Activated naive CD4-positive, alpha-beta T cell treated with anti-CD3 and anti-CD28 coated beads, Interleukin-2, amount 50 U/mL, for 24 hours (primary cell): ENCODE data around the gene STX3.

Experiments used
- H3K27ac Mint-ChIP-seq: one replicate; pipeline ENCODE4 v1.8.0; 2021; ENCODE audit warnings: mild to moderate bottlenecking, mixed read lengths
- H3K27me3 Mint-ChIP-seq: one replicate; pipeline ENCODE4 v1.8.0; 2021; ENCODE audit warnings: mixed read lengths
- H3K36me3 Mint-ChIP-seq: one replicate; pipeline ENCODE4 v1.8.0; 2021; ENCODE audit warnings: mixed read lengths
- H3K4me1 Mint-ChIP-seq: one replicate; pipeline ENCODE4 v1.8.0; 2021; ENCODE audit warnings: mixed read lengths
- H3K4me3 Mint-ChIP-seq: one replicate; pipeline ENCODE4 v1.8.0; 2021; ENCODE audit warnings: mild to moderate bottlenecking, mixed read lengths
- H3K9me3 Mint-ChIP-seq: one replicate; pipeline ENCODE4 v1.8.0; 2021; ENCODE audit warnings: mixed read lengths

STX3 gene

DNA sequence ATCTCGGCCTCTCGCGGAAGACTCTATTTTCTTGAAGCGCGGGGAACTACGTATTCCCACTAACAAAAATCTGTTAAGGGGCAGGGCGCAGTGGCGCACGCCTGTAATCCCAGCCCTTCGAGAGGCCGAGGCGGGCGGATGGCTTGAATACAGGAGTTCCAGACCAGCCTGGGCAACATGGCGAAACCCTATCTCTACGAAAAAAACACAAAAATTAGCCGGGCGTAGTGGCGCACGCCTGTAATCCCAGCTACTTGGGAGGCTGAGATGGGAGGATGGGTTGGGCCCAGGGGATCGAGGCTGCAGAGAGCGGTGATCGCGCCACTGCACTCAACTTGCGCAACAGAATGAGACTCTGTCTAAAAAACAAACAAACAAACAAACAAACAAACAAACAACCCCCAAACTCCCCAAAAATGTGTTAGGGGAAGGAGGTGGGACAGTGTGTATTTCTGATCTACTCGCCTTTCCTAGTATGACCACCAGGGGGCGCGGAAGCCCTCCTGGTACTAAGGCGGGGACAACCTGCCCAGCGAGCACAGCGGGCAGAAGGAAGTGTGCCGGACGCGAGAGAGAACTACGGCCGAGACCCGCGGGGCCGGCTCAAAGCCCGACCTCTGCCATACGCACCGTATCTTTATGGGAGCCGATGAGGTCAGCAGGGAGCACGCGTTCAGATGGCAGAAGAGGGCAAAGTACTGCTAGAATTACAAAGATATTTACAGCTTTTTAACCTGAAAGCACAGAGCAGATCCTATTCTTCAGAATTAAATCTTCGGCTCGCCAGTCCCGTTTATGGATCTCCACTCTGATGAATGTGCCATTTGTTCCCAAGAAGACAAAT is 1.3 kb upstream of the STX3 start:
- peak overlapping the region; percentile 39 for H3K27ac Mint-ChIP-seq
- peaks cover 2% of the 10 kb centered on the region for H3K36me3 Mint-ChIP-seq
- H3K4me3 Mint-ChIP-seq, result peak overlapping the region; percentile 92
- H3K27me3 Mint-ChIP-seq, result peaks cover 8% of the 10 kb centered on the region
- no peaks in the 10 kb centered on the region for H3K9me3 Mint-ChIP-seq
- H3K4me1 Mint-ChIP-seq, result peaks cover 24% of the 10 kb centered on the region

DNA sequence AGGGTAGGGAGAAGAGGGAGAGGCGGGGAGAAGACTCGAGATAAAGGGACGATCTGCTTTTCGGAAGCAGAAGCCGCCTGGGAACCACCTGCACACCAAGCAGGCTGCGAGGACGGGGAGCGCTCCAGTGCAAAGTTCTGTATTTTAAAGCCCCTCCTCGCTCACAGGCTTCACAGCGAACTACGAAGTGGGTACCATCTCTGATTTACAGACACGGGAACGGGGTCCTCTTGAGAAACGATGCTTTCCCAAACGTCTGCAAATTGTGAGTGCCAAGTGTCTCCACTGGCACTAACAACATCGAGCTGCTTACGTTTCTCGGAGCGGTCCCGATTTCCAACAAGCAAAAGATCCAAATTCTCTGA is 700 bp upstream of the STX3 start:
- peak overlapping the region; percentile 92 for H3K4me3 Mint-ChIP-seq
- peak overlapping the region; percentile 39 for H3K27ac Mint-ChIP-seq
- H3K36me3 Mint-ChIP-seq, result no peaks in the 10 kb centered on the region
- H3K4me1 Mint-ChIP-seq, result peaks cover 24% of the 10 kb centered on the region
- peaks cover 3% of the 10 kb centered on the region for H3K27me3 Mint-ChIP-seq
- H3K9me3 Mint-ChIP-seq, result no peaks in the 10 kb centered on the region

DNA sequence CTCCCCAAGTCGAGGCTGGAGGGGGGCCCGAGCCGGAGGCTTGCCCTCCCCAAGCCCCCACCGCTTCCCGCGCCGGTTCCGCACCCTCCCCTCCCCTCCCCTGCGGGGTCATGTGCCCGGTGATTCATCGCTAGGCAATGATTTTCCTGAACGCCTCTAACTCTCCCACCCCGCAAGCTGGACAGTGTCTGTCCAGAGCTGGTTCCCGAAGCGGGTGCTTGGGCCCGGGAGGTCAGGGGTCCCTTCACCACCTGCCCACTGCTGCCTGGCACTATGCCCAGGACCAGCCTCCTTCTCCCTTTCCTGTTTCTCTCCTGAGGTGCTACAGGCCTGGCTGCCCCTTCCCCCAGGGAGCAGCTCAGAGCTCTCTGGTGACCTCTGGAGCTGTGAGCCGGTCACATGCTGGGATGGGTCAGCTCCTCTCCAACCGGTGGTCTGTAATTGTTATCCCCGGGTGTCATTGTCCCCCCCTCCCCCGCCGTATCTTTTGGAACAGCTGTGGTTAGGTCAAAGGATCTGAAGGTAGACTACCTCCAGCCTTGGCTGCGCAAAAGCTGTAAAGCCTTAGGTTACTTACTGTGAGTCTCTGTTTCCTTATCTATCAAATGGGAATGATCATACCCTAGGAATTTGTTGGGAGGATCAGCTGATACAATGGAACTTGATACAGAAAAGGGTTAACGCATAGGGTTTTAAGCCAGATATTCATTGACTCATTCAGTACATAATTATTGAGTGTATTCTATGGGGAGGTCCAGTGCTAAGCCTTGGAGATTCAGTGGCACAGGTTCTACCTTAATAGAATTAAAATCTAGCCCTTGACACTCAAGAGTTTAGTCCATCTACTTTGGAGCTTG is 753 bp downstream of the STX3 start:
- Mint-ChIP-seq H3K27ac (peak overlapping the region; percentile 68), H3K9me3 (no peaks in the 10 kb centered on the region), H3K27me3 (no peaks in the 10 kb centered on the region), H3K4me1 (peaks cover 24% of the 10 kb centered on the region), H3K36me3 (no peaks in the 10 kb centered on the region), H3K4me3 (peak overlapping the region; percentile 84)

DNA sequence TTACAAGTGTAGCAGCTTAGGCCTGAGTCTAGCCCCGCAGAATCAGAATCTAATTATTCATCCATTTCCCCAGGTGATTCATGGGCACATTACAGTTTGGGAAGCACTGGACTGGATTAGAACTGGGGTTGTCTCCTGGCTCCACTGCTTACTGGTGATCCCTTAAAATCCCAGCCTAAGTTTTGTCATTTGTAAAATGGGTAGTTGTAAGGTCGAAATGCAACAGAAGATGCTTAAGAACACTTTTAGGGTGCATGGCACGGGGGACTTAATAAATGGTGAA is 1.3 kb downstream of the STX3 start:
- H3K9me3 Mint-ChIP-seq, result no peaks in the 10 kb centered on the region
- H3K36me3 Mint-ChIP-seq, result no peaks in the 10 kb centered on the region
- H3K27ac Mint-ChIP-seq, result no peak overlapping the region
- peaks cover 24% of the 10 kb centered on the region for H3K4me1 Mint-ChIP-seq
- no peaks in the 10 kb centered on the region for H3K27me3 Mint-ChIP-seq
- peak overlapping the region; percentile 84 for H3K4me3 Mint-ChIP-seq

DNA sequence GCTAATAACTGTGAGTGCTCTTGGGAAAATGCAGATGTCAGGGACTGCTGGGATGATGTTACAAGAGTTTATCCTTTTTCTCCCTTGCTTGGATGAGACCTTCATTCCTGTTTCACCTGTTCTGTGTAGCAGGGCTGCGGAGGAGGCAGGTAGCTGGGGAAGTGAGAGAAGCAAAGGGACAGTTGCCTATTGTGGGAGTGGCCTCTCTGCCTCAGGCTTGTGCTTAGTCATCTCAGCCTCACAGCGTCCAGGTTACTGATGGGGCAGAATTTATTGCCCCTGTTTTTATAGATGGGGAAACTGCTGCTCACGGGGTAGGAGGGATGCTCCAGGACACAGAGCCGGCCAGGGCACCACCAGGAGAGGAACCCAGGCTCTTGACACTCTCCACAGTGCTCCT is 1.7 kb downstream of the STX3 start:
- Mint-ChIP-seq H3K27me3 (no peaks in the 10 kb centered on the region), H3K27ac (no peak overlapping the region), H3K9me3 (no peaks in the 10 kb centered on the region), H3K4me1 (peaks cover 24% of the 10 kb centered on the region), H3K4me3 (peak overlapping the region; percentile 84), H3K36me3 (no peaks in the 10 kb centered on the region)

GRCh38 chr11:59758401-59759037 is 3.3 kb downstream of the STX3 start:
- Mint-ChIP-seq H3K36me3 (peaks cover 2% of the 10 kb centered on the region), H3K27me3 (no peaks in the 10 kb centered on the region), H3K4me3 (no peak overlapping the region), H3K4me1 (peaks cover 24% of the 10 kb centered on the region), H3K27ac (no peak overlapping the region), H3K9me3 (no peaks in the 10 kb centered on the region)

GRCh38 chr11:59759900-59760299 is 4.7 kb downstream of the STX3 start:
- Mint-ChIP-seq H3K4me3 (no peak overlapping the region), H3K27ac (no peak overlapping the region), H3K27me3 (no peaks in the 10 kb centered on the region), H3K4me1 (peaks cover 16% of the 10 kb centered on the region), H3K36me3 (peaks cover 2% of the 10 kb centered on the region), H3K9me3 (no peaks in the 10 kb centered on the region)

DNA sequence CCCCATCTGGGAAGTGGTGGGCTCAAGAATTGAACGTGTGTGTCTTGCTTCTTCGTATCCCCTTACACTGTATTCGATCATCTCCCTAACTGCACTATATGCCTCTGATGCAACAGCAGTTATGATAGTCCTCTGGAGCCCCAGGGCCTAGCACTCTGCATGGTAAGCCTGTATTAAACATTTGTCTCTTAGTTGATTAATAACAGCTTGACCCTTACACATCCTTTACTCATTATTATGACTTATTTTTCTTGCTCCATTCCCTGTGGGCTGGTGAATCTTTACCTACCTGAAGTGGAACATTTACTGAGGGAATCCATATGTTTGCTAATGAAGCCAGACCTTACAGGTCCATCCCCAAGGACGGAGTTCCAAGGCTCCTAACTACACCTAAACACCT is 5.6 kb downstream of the STX3 start:
- Mint-ChIP-seq H3K27ac (no peak overlapping the region), H3K27me3 (no peaks in the 10 kb centered on the region), H3K4me1 (peaks cover 19% of the 10 kb centered on the region), H3K9me3 (no peaks in the 10 kb centered on the region), H3K4me3 (no peak overlapping the region), H3K36me3 (peaks cover 2% of the 10 kb centered on the region)

DNA sequence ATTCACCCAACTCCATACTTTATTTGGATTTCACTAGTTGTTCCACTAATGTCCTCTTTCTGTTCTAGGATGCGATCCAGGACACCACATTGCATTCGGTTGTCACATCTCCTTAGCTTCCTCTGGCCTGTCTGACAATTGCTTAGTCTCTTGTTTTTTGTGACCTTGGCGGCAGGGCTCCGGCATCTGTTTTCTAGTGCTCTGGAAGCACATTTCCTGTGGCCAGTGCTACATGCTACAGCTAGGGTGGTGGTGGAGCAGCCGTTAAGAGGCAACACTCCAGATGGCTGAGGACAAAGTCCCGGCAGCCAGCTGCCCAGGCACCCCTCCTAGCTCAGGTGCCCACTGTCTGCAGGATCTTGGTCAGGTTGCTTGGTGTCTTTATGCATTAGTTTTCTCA is 6.8 kb downstream of the STX3 start:
- no peak overlapping the region for H3K27ac Mint-ChIP-seq
- H3K9me3 Mint-ChIP-seq, result no peaks in the 10 kb centered on the region
- H3K36me3 Mint-ChIP-seq, result peaks cover 2% of the 10 kb centered on the region
- H3K4me3 Mint-ChIP-seq, result no peak overlapping the region
- no peaks in the 10 kb centered on the region for H3K27me3 Mint-ChIP-seq
- peaks cover 7% of the 10 kb centered on the region for H3K4me1 Mint-ChIP-seq

GRCh38 chr11:59765068-59765735 is 10.0 kb downstream of the STX3 start:
- Mint-ChIP-seq H3K4me3 (no peak overlapping the region), H3K4me1 (peaks cover 6% of the 10 kb centered on the region), H3K27me3 (no peaks in the 10 kb centered on the region), H3K9me3 (no peaks in the 10 kb centered on the region), H3K27ac (no peak overlapping the region), H3K36me3 (peaks cover 2% of the 10 kb centered on the region)

- H3K9me3 Mint-ChIP-seq, result no peaks in the 10 kb centered on the region
- no peak overlapping the region for H3K4me3 Mint-ChIP-seq
- H3K4me1 Mint-ChIP-seq, result peaks cover 14% of the 10 kb centered on the region
These were observed 11.5 kb downstream of the STX3 start for GRCh38 chr11:59766542-59767224.

GRCh38 chr11:59767225-59767611 is 12.0 kb downstream of the STX3 start:
- H3K4me1 Mint-ChIP-seq, result peaks cover 19% of the 10 kb centered on the region
- no peaks in the 10 kb centered on the region for H3K9me3 Mint-ChIP-seq
- no peak overlapping the region for H3K27ac Mint-ChIP-seq
- no peak overlapping the region for H3K4me3 Mint-ChIP-seq
- peaks cover 2% of the 10 kb centered on the region for H3K36me3 Mint-ChIP-seq
- H3K27me3 Mint-ChIP-seq, result no peaks in the 10 kb centered on the region

More at GRCh38 chr11:59766542-59767224, 11.5 kb downstream of the STX3 start:
- Mint-ChIP-seq H3K27ac (no peak overlapping the region), H3K36me3 (peaks cover 2% of the 10 kb centered on the region), H3K27me3 (no peaks in the 10 kb centered on the region)

DNA sequence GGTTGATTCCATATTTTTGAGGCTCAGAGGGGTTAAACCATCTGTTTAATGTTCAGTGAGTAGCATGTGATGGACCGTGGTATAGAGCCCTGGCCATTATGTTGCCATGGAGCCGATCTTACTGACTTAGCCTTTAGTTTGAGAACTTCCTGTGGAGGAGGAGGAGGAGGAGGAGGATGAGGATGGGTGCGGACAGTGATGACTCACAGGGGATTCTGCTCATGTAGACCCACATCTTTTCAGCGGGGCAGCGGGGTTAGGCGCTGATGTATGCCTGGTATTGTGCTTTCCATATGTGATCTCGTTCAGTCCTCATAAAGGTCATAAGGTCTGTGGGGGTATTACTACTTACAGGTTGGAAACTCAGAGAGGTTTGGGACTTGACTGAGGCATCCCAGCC is 13.9 kb downstream of the STX3 start:
- Mint-ChIP-seq H3K4me3 (no peak overlapping the region), H3K9me3 (no peaks in the 10 kb centered on the region), H3K4me1 (peaks cover 33% of the 10 kb centered on the region), H3K27ac (no peak overlapping the region), H3K36me3 (no peaks in the 10 kb centered on the region), H3K27me3 (no peaks in the 10 kb centered on the region)

- H3K27me3 Mint-ChIP-seq, result no peaks in the 10 kb centered on the region
- H3K4me3 Mint-ChIP-seq, result no peak overlapping the region
- H3K27ac Mint-ChIP-seq, result no peak overlapping the region
- no peaks in the 10 kb centered on the region for H3K9me3 Mint-ChIP-seq
- peaks cover 33% of the 10 kb centered on the region for H3K4me1 Mint-ChIP-seq
- H3K36me3 Mint-ChIP-seq, result no peaks in the 10 kb centered on the region
These were observed 14.7 kb downstream of the STX3 start for GRCh38 chr11:59769828-59770227.

GRCh38 chr11:59770319-59770718 is 15.1 kb downstream of the STX3 start:
- Mint-ChIP-seq H3K27ac (no peak overlapping the region), H3K36me3 (no peaks in the 10 kb centered on the region), H3K4me3 (no peak overlapping the region), H3K9me3 (no peaks in the 10 kb centered on the region), H3K27me3 (no peaks in the 10 kb centered on the region), H3K4me1 (peaks cover 28% of the 10 kb centered on the region)
